ENCODE results near the gene PYDC2.

PYDC2 gene

GRCh38 chr3:191431160-191431822 is 29.7 kb upstream of the PYDC2 start:
- H3K4me2 ChIP-seq (ENCODE audit: low read length): no peak overlapping the region
- H3K27me3 ChIP-seq (ENCODE audit: control insufficient read depth, insufficient read depth, low read length): no peaks in the 10 kb centered on the region
- H3K9me3 ChIP-seq (replicated peaks; ENCODE audit: low read length): no peaks in the 10 kb centered on the region
- H3K36me3 ChIP-seq (ENCODE audit: insufficient read depth, low read length): no peaks in the 10 kb centered on the region
- no peaks in the 10 kb centered on the region for H3K4me1 ChIP-seq (ENCODE audit: control insufficient read depth, insufficient read depth, low read length)
- no peak overlapping the region for H3K4me3 ChIP-seq (ENCODE audit: low read length)
- no peak overlapping the region for H3K9ac ChIP-seq (ENCODE audit: low read depth, low read length)

GRCh38 chr3:191432162-191432561 is 28.8 kb upstream of the PYDC2 start:
- H3K4me3 ChIP-seq (ENCODE audit: low read length): no peak overlapping the region
- H3K27me3 ChIP-seq (ENCODE audit: control insufficient read depth, insufficient read depth, low read length): no peaks in the 10 kb centered on the region
- no peaks in the 10 kb centered on the region for H3K9me3 ChIP-seq (replicated peaks; ENCODE audit: low read length)
- H3K4me1 ChIP-seq (ENCODE audit: control insufficient read depth, insufficient read depth, low read length): no peaks in the 10 kb centered on the region
- no peak overlapping the region for H3K4me2 ChIP-seq (ENCODE audit: low read length)
- H3K36me3 ChIP-seq (ENCODE audit: insufficient read depth, low read length): no peaks in the 10 kb centered on the region
- no peak overlapping the region for H3K9ac ChIP-seq (ENCODE audit: low read depth, low read length)

- Histone ChIP-seq H3K36me3 (ENCODE audit: insufficient read depth, low read length) (no peaks in the 10 kb centered on the region), H3K4me2 (ENCODE audit: low read length) (no peak overlapping the region), H3K27me3 (ENCODE audit: control insufficient read depth, insufficient read depth, low read length) (no peaks in the 10 kb centered on the region), H3K9me3 (replicated peaks; ENCODE audit: low read length) (no peaks in the 10 kb centered on the region), H3K4me1 (ENCODE audit: control insufficient read depth, insufficient read depth, low read length) (no peaks in the 10 kb centered on the region), H3K4me3 (ENCODE audit: low read length) (no peak overlapping the region), H3K9ac (ENCODE audit: low read depth, low read length) (no peak overlapping the region)
Measured at GRCh38 chr3:191434024-191434423, 26.9 kb upstream of the PYDC2 start.

GRCh38 chr3:191435981-191436380 is 25.0 kb upstream of the PYDC2 start:
- no peak overlapping the region for H3K9ac ChIP-seq (ENCODE audit: low read depth, low read length)
- H3K36me3 ChIP-seq (ENCODE audit: insufficient read depth, low read length): no peaks in the 10 kb centered on the region
- no peaks in the 10 kb centered on the region for H3K9me3 ChIP-seq (replicated peaks; ENCODE audit: low read length)
- no peak overlapping the region for H3K4me3 ChIP-seq (ENCODE audit: low read length)
- H3K27me3 ChIP-seq (ENCODE audit: control insufficient read depth, insufficient read depth, low read length): no peaks in the 10 kb centered on the region
- no peaks in the 10 kb centered on the region for H3K4me1 ChIP-seq (ENCODE audit: control insufficient read depth, insufficient read depth, low read length)
- no peak overlapping the region for H3K4me2 ChIP-seq (ENCODE audit: low read length)

- H3K9ac ChIP-seq (ENCODE audit: low read depth, low read length): no peak overlapping the region
- H3K4me1 ChIP-seq (ENCODE audit: control insufficient read depth, insufficient read depth, low read length): no peaks in the 10 kb centered on the region
- no peaks in the 10 kb centered on the region for H3K36me3 ChIP-seq (ENCODE audit: insufficient read depth, low read length)
- H3K27me3 ChIP-seq (ENCODE audit: control insufficient read depth, insufficient read depth, low read length): no peaks in the 10 kb centered on the region
- H3K4me2 ChIP-seq (ENCODE audit: low read length): no peak overlapping the region
- H3K9me3 ChIP-seq (replicated peaks; ENCODE audit: low read length): no peaks in the 10 kb centered on the region
- no peak overlapping the region for H3K4me3 ChIP-seq (ENCODE audit: low read length)
Measured at GRCh38 chr3:191438150-191438814, 22.7 kb upstream of the PYDC2 start.

- H3K4me2 ChIP-seq (ENCODE audit: low read length): no peak overlapping the region
- no peaks in the 10 kb centered on the region for H3K4me1 ChIP-seq (ENCODE audit: control insufficient read depth, insufficient read depth, low read length)
- H3K36me3 ChIP-seq (ENCODE audit: insufficient read depth, low read length): no peaks in the 10 kb centered on the region
- no peaks in the 10 kb centered on the region for H3K9me3 ChIP-seq (replicated peaks; ENCODE audit: low read length)
- no peak overlapping the region for H3K9ac ChIP-seq (ENCODE audit: low read depth, low read length)
- no peak overlapping the region for H3K4me3 ChIP-seq (ENCODE audit: low read length)
- H3K27me3 ChIP-seq (ENCODE audit: control insufficient read depth, insufficient read depth, low read length): no peaks in the 10 kb centered on the region
Measured at GRCh38 chr3:191440532-191440931, 20.4 kb upstream of the PYDC2 start.

GRCh38 chr3:191441687-191442086 is 19.3 kb upstream of the PYDC2 start:
- Histone ChIP-seq H3K27me3 (ENCODE audit: control insufficient read depth, insufficient read depth, low read length) (no peaks in the 10 kb centered on the region), H3K4me2 (ENCODE audit: low read length) (no peak overlapping the region), H3K9me3 (replicated peaks; ENCODE audit: low read length) (no peaks in the 10 kb centered on the region), H3K4me1 (ENCODE audit: control insufficient read depth, insufficient read depth, low read length) (no peaks in the 10 kb centered on the region), H3K4me3 (ENCODE audit: low read length) (no peak overlapping the region), H3K36me3 (ENCODE audit: insufficient read depth, low read length) (no peaks in the 10 kb centered on the region), H3K9ac (ENCODE audit: low read depth, low read length) (no peak overlapping the region)

- Histone ChIP-seq H3K4me1 (ENCODE audit: control insufficient read depth, insufficient read depth, low read length) (no peaks in the 10 kb centered on the region), H3K36me3 (ENCODE audit: insufficient read depth, low read length) (no peaks in the 10 kb centered on the region), H3K4me3 (ENCODE audit: low read length) (no peak overlapping the region), H3K9ac (ENCODE audit: low read depth, low read length) (no peak overlapping the region), H3K27me3 (ENCODE audit: control insufficient read depth, insufficient read depth, low read length) (no peaks in the 10 kb centered on the region), H3K9me3 (replicated peaks; ENCODE audit: low read length) (no peaks in the 10 kb centered on the region), H3K4me2 (ENCODE audit: low read length) (no peak overlapping the region)
Measured at GRCh38 chr3:191444569-191444968, 16.4 kb upstream of the PYDC2 start.

- H3K4me2 ChIP-seq (ENCODE audit: low read length): no peak overlapping the region
- no peak overlapping the region for H3K4me3 ChIP-seq (ENCODE audit: low read length)
- H3K27me3 ChIP-seq (ENCODE audit: control insufficient read depth, insufficient read depth, low read length): no peaks in the 10 kb centered on the region
- H3K9me3 ChIP-seq (replicated peaks; ENCODE audit: low read length): no peaks in the 10 kb centered on the region
- no peak overlapping the region for H3K9ac ChIP-seq (ENCODE audit: low read depth, low read length)
- H3K36me3 ChIP-seq (ENCODE audit: insufficient read depth, low read length): no peaks in the 10 kb centered on the region
- no peaks in the 10 kb centered on the region for H3K4me1 ChIP-seq (ENCODE audit: control insufficient read depth, insufficient read depth, low read length)
Measured at GRCh38 chr3:191449256-191449655, 11.7 kb upstream of the PYDC2 start.

- H3K27me3 ChIP-seq (ENCODE audit: control insufficient read depth, insufficient read depth, low read length): no peaks in the 10 kb centered on the region
- H3K9me3 ChIP-seq (replicated peaks; ENCODE audit: low read length): no peaks in the 10 kb centered on the region
- H3K9ac ChIP-seq (ENCODE audit: low read depth, low read length): no peak overlapping the region
- no peak overlapping the region for H3K4me2 ChIP-seq (ENCODE audit: low read length)
- no peaks in the 10 kb centered on the region for H3K36me3 ChIP-seq (ENCODE audit: insufficient read depth, low read length)
- H3K4me3 ChIP-seq (ENCODE audit: low read length): no peak overlapping the region
- no peaks in the 10 kb centered on the region for H3K4me1 ChIP-seq (ENCODE audit: control insufficient read depth, insufficient read depth, low read length)
Measured at GRCh38 chr3:191455257-191455952, 5.6 kb upstream of the PYDC2 start.

- no peak overlapping the region for H3K4me3 ChIP-seq (ENCODE audit: low read length)
- H3K9ac ChIP-seq (ENCODE audit: low read depth, low read length): no peak overlapping the region
- H3K36me3 ChIP-seq (ENCODE audit: insufficient read depth, low read length): no peaks in the 10 kb centered on the region
- H3K4me1 ChIP-seq (ENCODE audit: control insufficient read depth, insufficient read depth, low read length): no peaks in the 10 kb centered on the region
- H3K4me2 ChIP-seq (ENCODE audit: low read length): no peak overlapping the region
- no peaks in the 10 kb centered on the region for H3K27me3 ChIP-seq (ENCODE audit: control insufficient read depth, insufficient read depth, low read length)
- H3K9me3 ChIP-seq (replicated peaks; ENCODE audit: low read length): no peaks in the 10 kb centered on the region
Measured at GRCh38 chr3:191460360-191460759, 603 bp upstream of the PYDC2 start.

All from skeletal muscle satellite cell (primary cell).